Mesendoderm (in vitro differentiated cells): ENCODE results near the gene PLEKHA1.

ENCODE experiments used
- DNase-seq: peaks from one replicate; pipeline ENCODE4 v3.0.0; 2013
- H2AK5ac ChIP-seq: 2 replicates; pipeline ENCODE4 v1.6.1; 2013; ENCODE audit warnings: low read length, inconsistent platforms
- H2BK120ac ChIP-seq: 2 replicates; pipeline ENCODE4 v1.6.1; 2013; ENCODE audit warnings: low read depth, mild to moderate bottlenecking, low read length, moderate library complexity, mixed read lengths
- H2BK15ac ChIP-seq: replicated peaks from 2 replicates; pipeline ENCODE4 v1.6.1; 2013; ENCODE audit warnings: low read depth, mild to moderate bottlenecking, moderate library complexity
- H2BK5ac ChIP-seq: 2 replicates; pipeline ENCODE4 v1.6.1; 2013; ENCODE audit warnings: low read length, inconsistent platforms
- H3K18ac ChIP-seq: 2 replicates; pipeline ENCODE4 v1.6.1; 2013; ENCODE audit warnings: mild to moderate bottlenecking, low read length, mixed read lengths
- H3K23ac ChIP-seq: one replicate; pipeline ENCODE4 v1.6.1; 2013; ENCODE audit warnings: low read length
- H3K27ac ChIP-seq: 2 replicates; pipeline ENCODE4 v1.5.1; 2013; ENCODE audit warnings: low read depth, mild to moderate bottlenecking, inconsistent platforms, low read length, moderate library complexity
- H3K27me3 ChIP-seq: 2 replicates; pipeline ENCODE4 v1.6.1; 2013; ENCODE audit warnings: low read length, control low read depth, mild to moderate bottlenecking, inconsistent platforms; ENCODE audit not compliant: insufficient read depth, poor library complexity
- H3K36me3 ChIP-seq: 2 replicates; pipeline ENCODE4 v1.6.1; 2013; ENCODE audit warnings: low read length, inconsistent platforms; ENCODE audit not compliant: control insufficient read depth, insufficient read depth
- H3K4ac ChIP-seq: one replicate; pipeline ENCODE4 v1.6.1; 2013; ENCODE audit warnings: low read depth, mild to moderate bottlenecking, low read length, moderate library complexity
- H3K4me1 ChIP-seq: 2 replicates; pipeline ENCODE4 v1.6.1; 2013; ENCODE audit warnings: low read depth, low read length, inconsistent platforms; ENCODE audit not compliant: control insufficient read depth
- H3K4me2 ChIP-seq: 2 replicates; pipeline ENCODE4 v1.6.1; 2013; ENCODE audit warnings: low read length
- H3K4me3 ChIP-seq: 2 replicates; pipeline ENCODE4 v1.5.1; 2013; ENCODE audit warnings: mild to moderate bottlenecking, low read length
- H3K56ac ChIP-seq: one replicate; pipeline ENCODE4 v1.6.1; 2013; ENCODE audit warnings: low read length
- H3K79me1 ChIP-seq: 2 replicates; pipeline ENCODE4 v1.6.1; 2013; ENCODE audit warnings: low read length, inconsistent platforms
- H3K79me2 ChIP-seq: 2 replicates; pipeline ENCODE4 v1.6.1; 2013; ENCODE audit warnings: mild to moderate bottlenecking, low read length; ENCODE audit not compliant: control insufficient read depth, insufficient read depth
- H3K9ac ChIP-seq: 2 replicates; pipeline ENCODE4 v1.6.1; 2013; ENCODE audit warnings: low read length, inconsistent platforms
- H4K5ac ChIP-seq: one replicate; pipeline ENCODE4 v1.6.1; 2013; ENCODE audit warnings: low read length
- H4K8ac ChIP-seq: one replicate; pipeline ENCODE4 v1.6.1; 2013; ENCODE audit warnings: low read depth, mild to moderate bottlenecking, control low read depth, low read length, moderate library complexity
- WGBS: extraction: QIAGEN DNeasy Blood & Tissue Kit; methylation state at CpG from one replicate; pipeline ENCODE4 v1.1.7; 2013; ENCODE audit warnings: low lambda C conversion rate, missing lambda C conversion rate; ENCODE audit not compliant: insufficient coverage; ENCODE audit errors: extremely low coverage; 5-methylcytosine and 5-hydroxymethylcytosine counted together

Gene PLEKHA1

GRCh38 chr10:122419016-122419415 lies 44.5 kb downstream of the PLEKHA1 start:
- no peak overlapping the region for H3K9ac ChIP-seq
- no peak overlapping the region for H3K4ac ChIP-seq
- H3K36me3 ChIP-seq, result no peaks in the 10 kb centered on the region
- H4K5ac ChIP-seq, result no peak overlapping the region
- H3K27me3 ChIP-seq, result no peaks in the 10 kb centered on the region
- no CpG with 5 or more reads among the region's 1 CpG for WGBS
- H3K4me3 ChIP-seq, result no peak overlapping the region
- no peak overlapping the region for H3K56ac ChIP-seq
- H2BK5ac ChIP-seq, result no peak overlapping the region
- H3K4me1 ChIP-seq, result no peaks in the 10 kb centered on the region
- H3K4me2 ChIP-seq, result no peak overlapping the region
- H2AK5ac ChIP-seq, result no peak overlapping the region
- no peak overlapping the region for H3K27ac ChIP-seq
- no peak overlapping the region for H2BK15ac ChIP-seq
- no peak overlapping the region for H3K23ac ChIP-seq
- H3K18ac ChIP-seq, result no peak overlapping the region
- DNase-seq, result no peak
- H3K79me1 ChIP-seq, result no peaks in the 10 kb centered on the region
- H2BK120ac ChIP-seq, result no peak overlapping the region
- no peaks in the 10 kb centered on the region for H3K79me2 ChIP-seq
- H4K8ac ChIP-seq, result no peak overlapping the region

GRCh38 chr10:122419876-122420623 lies 45.5 kb downstream of the PLEKHA1 start:
- no peak overlapping the region for H3K27ac ChIP-seq
- no peaks in the 10 kb centered on the region for H3K4me1 ChIP-seq
- H3K79me1 ChIP-seq, result no peaks in the 10 kb centered on the region
- H4K5ac ChIP-seq, result no peak overlapping the region
- no peak overlapping the region for H2BK5ac ChIP-seq
- H3K18ac ChIP-seq, result no peak overlapping the region
- no peaks in the 10 kb centered on the region for H3K27me3 ChIP-seq
- no peak overlapping the region for H3K23ac ChIP-seq
- WGBS, result no CpG with 5 or more reads among the region's 3 CpGs
- no peaks in the 10 kb centered on the region for H3K79me2 ChIP-seq
- no peak overlapping the region for H2AK5ac ChIP-seq
- no peak overlapping the region for H2BK15ac ChIP-seq
- no peak overlapping the region for H3K4me3 ChIP-seq
- H2BK120ac ChIP-seq, result no peak overlapping the region
- H3K4me2 ChIP-seq, result no peak overlapping the region
- no peak for DNase-seq
- H3K9ac ChIP-seq, result no peak overlapping the region
- no peak overlapping the region for H3K4ac ChIP-seq
- H3K56ac ChIP-seq, result no peak overlapping the region
- no peaks in the 10 kb centered on the region for H3K36me3 ChIP-seq
- H4K8ac ChIP-seq, result no peak overlapping the region

GRCh38 chr10:122420624-122421007 lies 46.1 kb downstream of the PLEKHA1 start:
- Histone ChIP-seq H3K56ac (no peak overlapping the region), H2BK120ac (no peak overlapping the region), H4K5ac (no peak overlapping the region), H3K4me3 (no peak overlapping the region), H2BK5ac (no peak overlapping the region), H2BK15ac (no peak overlapping the region), H3K23ac (no peak overlapping the region), H4K8ac (no peak overlapping the region), H3K27ac (no peak overlapping the region), H3K18ac (no peak overlapping the region), H3K4ac (no peak overlapping the region), H3K4me2 (no peak overlapping the region), H3K4me1 (no peaks in the 10 kb centered on the region), H3K79me1 (no peaks in the 10 kb centered on the region), H3K79me2 (no peaks in the 10 kb centered on the region), H3K27me3 (no peaks in the 10 kb centered on the region), H3K9ac (no peak overlapping the region), H2AK5ac (no peak overlapping the region), H3K36me3 (no peaks in the 10 kb centered on the region)
- no CpG with 5 or more reads among the region's 3 CpGs for WGBS
- no peak for DNase-seq

- no peak overlapping the region for H2BK5ac ChIP-seq
- H3K18ac ChIP-seq, result no peak overlapping the region
- no peak overlapping the region for H3K4ac ChIP-seq
- H3K79me2 ChIP-seq, result no peaks in the 10 kb centered on the region
- no peaks in the 10 kb centered on the region for H3K27me3 ChIP-seq
- no peaks in the 10 kb centered on the region for H3K4me1 ChIP-seq
- no peak overlapping the region for H2BK15ac ChIP-seq
- no peak overlapping the region for H3K27ac ChIP-seq
- H3K23ac ChIP-seq, result no peak overlapping the region
- no peak overlapping the region for H2BK120ac ChIP-seq
- no peaks in the 10 kb centered on the region for H3K36me3 ChIP-seq
- no peak overlapping the region for H3K4me2 ChIP-seq
- DNase-seq, result no peak
- no peak overlapping the region for H3K56ac ChIP-seq
- no peak overlapping the region for H2AK5ac ChIP-seq
- no CpG with 5 or more reads among the region's 3 CpGs for WGBS
- no peaks in the 10 kb centered on the region for H3K79me1 ChIP-seq
- no peak overlapping the region for H3K4me3 ChIP-seq
- H4K5ac ChIP-seq, result no peak overlapping the region
- no peak overlapping the region for H3K9ac ChIP-seq
- H4K8ac ChIP-seq, result no peak overlapping the region
Measured at GRCh38 chr10:122421054-122421625, 46.6 kb downstream of the PLEKHA1 start.

GRCh38 chr10:122421742-122422141 lies 47.2 kb downstream of the PLEKHA1 start:
- H3K4me1 ChIP-seq, result no peaks in the 10 kb centered on the region
- no peak overlapping the region for H3K4ac ChIP-seq
- no peak overlapping the region for H4K5ac ChIP-seq
- no peaks in the 10 kb centered on the region for H3K79me1 ChIP-seq
- H2BK15ac ChIP-seq, result no peak overlapping the region
- H3K23ac ChIP-seq, result no peak overlapping the region
- no peaks in the 10 kb centered on the region for H3K36me3 ChIP-seq
- no peak overlapping the region for H4K8ac ChIP-seq
- no peak overlapping the region for H3K4me2 ChIP-seq
- no peaks in the 10 kb centered on the region for H3K27me3 ChIP-seq
- no peak overlapping the region for H3K4me3 ChIP-seq
- H3K27ac ChIP-seq, result no peak overlapping the region
- no peak for DNase-seq
- no peak overlapping the region for H3K18ac ChIP-seq
- no peak overlapping the region for H3K56ac ChIP-seq
- H2BK120ac ChIP-seq, result no peak overlapping the region
- no peak overlapping the region for H3K9ac ChIP-seq
- no peaks in the 10 kb centered on the region for H3K79me2 ChIP-seq
- no peak overlapping the region for H2AK5ac ChIP-seq
- H2BK5ac ChIP-seq, result no peak overlapping the region
